HEK293 (cell line): Measurements from ENCODE around the gene CACNA2D1.

Source experiments
- CTCF ChIA-PET: fragments of 350-600 bp; formaldehyde crosslinking; extraction: SDS; loops from one replicate; lab custom pipeline; 2021; ENCODE audit warnings: antibody characterized with exemption; lab: Yijun Ruan, JAX
- POLR2A ChIA-PET: fragments of 300-600 bp; formaldehyde crosslinking; extraction: SDS; loops from one replicate; lab custom pipeline; 2020; ENCODE audit warnings: antibody characterized with exemption, inconsistent platforms; lab: Yijun Ruan, JAX
- H3K27ac ChIP-seq: fragments of 200-500 bp; sonication (Bioruptor generic); 2 replicates; pipeline ENCODE4 v1.5.1; 2014; ENCODE audit warnings: low read depth, low read length, control low read depth, inconsistent platforms; ENCODE audit errors: extremely low read depth
- H3K36me3 ChIP-seq, 2 experiments: fragments of 200-500 bp in 1 of 2; sonication (Bioruptor generic) in 1 of 2; 1 replicate in 1 of 2; 2 replicates in 1 of 2; pipeline ENCODE4 v1.5.1; 2014 to 2017; ENCODE audit warnings: inconsistent platforms in 2 of 2, low read length in 2 of 2; ENCODE audit not compliant: control insufficient read depth in 2 of 2, insufficient read depth in 1 of 2
- H3K4me1 ChIP-seq: fragments of 200-500 bp; sonication (Bioruptor generic); 2 replicates; pipeline ENCODE4 v1.5.1; 2014; ENCODE audit warnings: mild to moderate bottlenecking, low read length, inconsistent platforms; ENCODE audit not compliant: control insufficient read depth, insufficient read depth
- H3K4me3 ChIP-seq: 2 replicates; pipeline ENCODE4 v1.5.1; 2011; ENCODE audit warnings: low read depth, mild to moderate bottlenecking, control low read depth, low read length, moderate library complexity
- H3K9me3 ChIP-seq: fragments of 200-500 bp; sonication (Bioruptor generic); 2 replicates; pipeline ENCODE4 v1.5.1; 2014; ENCODE audit warnings: low read depth, low read length, inconsistent platforms; ENCODE audit not compliant: control insufficient read depth, insufficient read depth
- HOXC10 ChIP-seq: sonication (generic); formaldehyde crosslinking; IDR thresholded peaks from 2 replicates; pipeline ENCODE4 v1.8.1; 2023; ENCODE audit warnings: mild to moderate bottlenecking, missing genetic modification reagents
- TRIM28 ChIP-seq: IDR thresholded peaks from 2 replicates; pipeline ENCODE4 v1.6.1; 2011; ENCODE audit warnings: low read length, control low read depth, borderline replicate concordance
- ZFP3 ChIP-seq: fragments of 450-650 bp; formaldehyde crosslinking; IDR thresholded peaks from 2 replicates; pipeline ENCODE4 v1.5.1; 2016; ENCODE audit warnings: low read depth, missing biosample characterization, missing genetic modification characterization
- ZNF121 ChIP-seq: fragments of 450-650 bp; formaldehyde crosslinking; IDR thresholded peaks from 2 replicates; pipeline ENCODE4 v1.5.1; 2016; ENCODE audit warnings: missing biosample characterization, missing genetic modification characterization
- ZNF266 ChIP-seq: fragments of 450-650 bp; formaldehyde crosslinking; IDR thresholded peaks from 2 replicates; pipeline ENCODE4 v1.5.1; 2016; ENCODE audit warnings: missing biosample characterization, missing genetic modification characterization, low read depth
- ZNF391 ChIP-seq: fragments of 450-650 bp; formaldehyde crosslinking; IDR thresholded peaks from 2 replicates; pipeline ENCODE4 v1.5.1; 2016; ENCODE audit warnings: low read depth, missing biosample characterization, missing genetic modification characterization, borderline replicate concordance
- ZNF404 ChIP-seq: fragments of 450-650 bp; formaldehyde crosslinking; IDR thresholded peaks from 2 replicates; pipeline ENCODE4 v1.5.1; 2017; ENCODE audit warnings: missing biosample characterization, missing genetic modification characterization
- ZNF433 ChIP-seq: fragments of 450-650 bp; formaldehyde crosslinking; IDR thresholded peaks from 2 replicates; pipeline ENCODE4 v1.5.1; 2016; ENCODE audit warnings: missing biosample characterization, missing genetic modification characterization, low read depth
- ZNF473 ChIP-seq: fragments of 450-650 bp; formaldehyde crosslinking; IDR thresholded peaks from 2 replicates; pipeline ENCODE4 v1.5.1; 2017; ENCODE audit warnings: missing biosample characterization, missing genetic modification characterization
- ZNF510 ChIP-seq: fragments of 450-650 bp; formaldehyde crosslinking; IDR thresholded peaks from 2 replicates; pipeline ENCODE4 v1.5.1; 2018; ENCODE audit warnings: mild to moderate bottlenecking, missing genetic modification characterization, missing biosample characterization; ENCODE audit not compliant: insufficient replicate concordance
- ZNF513 ChIP-seq: fragments of 450-650 bp; IDR thresholded peaks from 2 replicates; pipeline ENCODE4 v1.5.1; 2018; ENCODE audit warnings: missing biosample characterization, missing genetic modification characterization
- ZNF600 ChIP-seq: fragments of 450-650 bp; formaldehyde crosslinking; IDR thresholded peaks from 2 replicates; pipeline ENCODE4 v1.5.1; 2016; ENCODE audit warnings: missing biosample characterization, missing genetic modification characterization
- ZNF621 ChIP-seq: fragments of 450-650 bp; formaldehyde crosslinking; IDR thresholded peaks from 2 replicates; pipeline ENCODE4 v1.5.1; 2017; ENCODE audit warnings: missing biosample characterization, missing genetic modification characterization
- ZNF707 ChIP-seq: fragments of 450-650 bp; formaldehyde crosslinking; IDR thresholded peaks from 2 replicates; pipeline ENCODE4 v1.5.1; 2016; ENCODE audit warnings: missing biosample characterization, missing genetic modification characterization
- ZNF791 ChIP-seq: fragments of 450-650 bp; formaldehyde crosslinking; IDR thresholded peaks from 2 replicates; pipeline ENCODE4 v1.5.1; 2016; ENCODE audit warnings: missing biosample characterization, missing genetic modification characterization
- ZNF830 ChIP-seq: fragments of 450-650 bp; IDR thresholded peaks from 2 replicates; pipeline ENCODE4 v1.5.0; 2018; ENCODE audit warnings: missing biosample characterization, missing genetic modification characterization, low read depth, mild to moderate bottlenecking, moderate library complexity
- ZSCAN16 ChIP-seq: fragments of 450-650 bp; formaldehyde crosslinking; IDR thresholded peaks from 2 replicates; pipeline ENCODE4 v1.5.1; 2016; ENCODE audit warnings: missing biosample characterization, missing genetic modification characterization
- TF ChIP-seq, protein P1 (sequence below): fragments of 450-650 bp; formaldehyde crosslinking; IDR thresholded peaks from 2 replicates; pipeline ENCODE4 v1.5.1; 2016; ENCODE audit warnings: missing biosample characterization, missing genetic modification characterization, borderline replicate concordance
- TF ChIP-seq, protein P2 (sequence below): fragments of 450-650 bp; formaldehyde crosslinking; IDR thresholded peaks from 2 replicates; pipeline ENCODE4 v1.5.1; 2016; ENCODE audit warnings: missing biosample characterization, missing genetic modification characterization
- TF ChIP-seq, protein P3 (sequence below): fragments of 450-650 bp; formaldehyde crosslinking; IDR thresholded peaks from 2 replicates; pipeline ENCODE4 v1.5.1; 2016; ENCODE audit warnings: missing biosample characterization, missing genetic modification characterization, low read depth

Gene CACNA2D1

DNA sequence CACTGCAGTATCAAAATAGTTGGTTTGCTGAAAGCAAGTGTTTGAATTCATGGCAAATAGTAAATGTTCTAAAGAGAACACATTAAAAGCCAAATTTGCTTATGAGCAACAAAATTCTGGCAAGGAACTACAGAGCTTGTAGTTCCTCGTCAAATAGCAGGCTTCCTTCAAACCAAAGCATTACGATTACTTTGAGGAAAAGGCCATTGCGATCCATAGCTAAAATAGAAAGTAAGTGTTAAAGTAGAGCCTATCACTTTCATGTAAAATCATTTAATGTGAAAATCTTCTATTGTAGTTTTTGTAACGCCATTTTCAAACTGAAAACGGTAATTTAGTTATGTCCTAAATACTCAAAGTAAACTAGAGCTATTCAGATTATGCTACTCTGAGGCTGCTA, 20.1 kb downstream of the CACNA2D1 start:
- peaks cover 3% of the 10 kb centered on the region; the same call in 1 of the 2 replicates for H3K4me1 ChIP-seq
- POLR2A ChIA-PET = no interaction called here
- H3K9me3 ChIP-seq = no peaks in the 10 kb centered on the region
- TF ChIP-seq ZNF791 = no peak
- TF ChIP-seq, protein P1, sequence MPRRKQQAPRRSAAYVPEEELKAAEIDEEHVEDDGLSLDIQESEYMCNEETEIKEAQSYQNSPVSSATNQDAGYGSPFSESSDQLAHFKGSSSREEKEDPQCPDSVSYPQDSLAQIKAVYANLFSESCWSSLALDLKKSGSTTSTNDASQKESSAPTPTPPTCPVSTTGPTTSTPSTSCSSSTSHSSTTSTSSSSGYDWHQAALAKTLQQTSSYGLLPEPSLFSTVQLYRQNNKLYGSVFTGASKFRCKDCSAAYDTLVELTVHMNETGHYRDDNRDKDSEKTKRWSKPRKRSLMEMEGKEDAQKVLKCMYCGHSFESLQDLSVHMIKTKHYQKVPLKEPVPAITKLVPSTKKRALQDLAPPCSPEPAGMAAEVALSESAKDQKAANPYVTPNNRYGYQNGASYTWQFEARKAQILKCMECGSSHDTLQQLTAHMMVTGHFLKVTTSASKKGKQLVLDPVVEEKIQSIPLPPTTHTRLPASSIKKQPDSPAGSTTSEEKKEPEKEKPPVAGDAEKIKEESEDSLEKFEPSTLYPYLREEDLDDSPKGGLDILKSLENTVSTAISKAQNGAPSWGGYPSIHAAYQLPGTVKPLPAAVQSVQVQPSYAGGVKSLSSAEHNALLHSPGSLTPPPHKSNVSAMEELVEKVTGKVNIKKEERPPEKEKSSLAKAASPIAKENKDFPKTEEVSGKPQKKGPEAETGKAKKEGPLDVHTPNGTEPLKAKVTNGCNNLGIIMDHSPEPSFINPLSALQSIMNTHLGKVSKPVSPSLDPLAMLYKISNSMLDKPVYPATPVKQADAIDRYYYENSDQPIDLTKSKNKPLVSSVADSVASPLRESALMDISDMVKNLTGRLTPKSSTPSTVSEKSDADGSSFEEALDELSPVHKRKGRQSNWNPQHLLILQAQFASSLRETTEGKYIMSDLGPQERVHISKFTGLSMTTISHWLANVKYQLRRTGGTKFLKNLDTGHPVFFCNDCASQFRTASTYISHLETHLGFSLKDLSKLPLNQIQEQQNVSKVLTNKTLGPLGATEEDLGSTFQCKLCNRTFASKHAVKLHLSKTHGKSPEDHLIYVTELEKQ (tag by site-specific recombination) = no peak
- TF ChIP-seq TRIM28 = no peak
- TF ChIP-seq ZNF266 (tag by site-specific recombination) = no peak
- no peak for TF ChIP-seq ZNF513 (tag by site-specific recombination)
- TF ChIP-seq ZSCAN16 = no peak
- TF ChIP-seq ZNF621 = no peak
- TF ChIP-seq, protein P2, sequence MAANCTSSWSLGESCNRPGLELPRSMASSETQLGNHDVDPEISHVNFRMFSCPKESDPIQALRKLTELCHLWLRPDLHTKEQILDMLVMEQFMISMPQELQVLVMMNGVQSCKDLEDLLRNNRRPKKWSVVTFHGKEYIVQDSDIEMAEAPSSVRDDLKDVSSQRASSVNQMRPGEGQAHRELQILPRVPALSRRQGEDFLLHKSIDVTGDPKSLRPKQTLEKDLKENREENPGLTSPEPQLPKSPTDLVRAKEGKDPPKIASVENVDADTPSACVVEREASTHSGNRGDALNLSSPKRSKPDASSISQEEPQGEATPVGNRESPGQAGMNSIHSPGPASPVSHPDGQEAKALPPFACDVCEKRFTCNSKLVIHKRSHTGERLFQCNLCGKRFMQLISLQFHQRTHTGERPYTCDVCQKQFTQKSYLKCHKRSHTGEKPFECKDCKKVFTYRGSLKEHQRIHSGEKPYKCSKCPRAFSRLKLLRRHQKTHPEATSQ (tag by site-specific recombination) = no peak
- TF ChIP-seq ZNF391 (tag by site-specific recombination) = no peak
- TF ChIP-seq ZFP3 = no peak
- TF ChIP-seq ZNF433 (tag by site-specific recombination) = no peak
- TF ChIP-seq ZNF121 = no peak
- TF ChIP-seq ZNF830 (tag by site-specific recombination) = no peak
- TF ChIP-seq ZNF473 (tag by site-specific recombination) = no peak
- TF ChIP-seq, protein P3, sequence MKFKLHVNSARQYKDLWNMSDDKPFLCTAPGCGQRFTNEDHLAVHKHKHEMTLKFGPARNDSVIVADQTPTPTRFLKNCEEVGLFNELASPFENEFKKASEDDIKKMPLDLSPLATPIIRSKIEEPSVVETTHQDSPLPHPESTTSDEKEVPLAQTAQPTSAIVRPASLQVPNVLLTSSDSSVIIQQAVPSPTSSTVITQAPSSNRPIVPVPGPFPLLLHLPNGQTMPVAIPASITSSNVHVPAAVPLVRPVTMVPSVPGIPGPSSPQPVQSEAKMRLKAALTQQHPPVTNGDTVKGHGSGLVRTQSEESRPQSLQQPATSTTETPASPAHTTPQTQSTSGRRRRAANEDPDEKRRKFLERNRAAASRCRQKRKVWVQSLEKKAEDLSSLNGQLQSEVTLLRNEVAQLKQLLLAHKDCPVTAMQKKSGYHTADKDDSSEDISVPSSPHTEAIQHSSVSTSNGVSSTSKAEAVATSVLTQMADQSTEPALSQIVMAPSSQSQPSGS (tag by site-specific recombination) = no peak
- TF ChIP-seq HOXC10 (CRISPR knock-in tag) = no peak
- TF ChIP-seq ZNF404 (tag by site-specific recombination) = no peak
- no peak for TF ChIP-seq ZNF707 (tag by site-specific recombination)
- no peak for TF ChIP-seq ZNF510 (tag by site-specific recombination)
- TF ChIP-seq ZNF600 (tag by site-specific recombination) = no peak
- no peaks in the 10 kb centered on the region for H3K36me3 ChIP-seq
- H3K4me3 ChIP-seq = no peak overlapping the region
- CTCF ChIA-PET = no interaction called here
- H3K27ac ChIP-seq = no peak overlapping the region
